Peyer's patch (tissue), 4 donors: ENCODE measurements around the gene MSH4.

ENCODE experiments used
- POLR2A ChIP-seq, 2 donors: fragments of 450-650 bp; IDR thresholded peaks; one replicate each; pipeline ENCODE4 v1.5.1; 2017; ENCODE audit warnings: antibody characterized with exemption in 2 of 2, mild to moderate bottlenecking in 2 of 2, moderate library complexity in 2 of 2
- TF ChIP-seq, protein P1 (sequence below), 6 experiments: fragments of 450-650 bp in 4 of 6; fragments of 200-600 bp in 2 of 6; sonication (generic) in 1 of 6; IDR thresholded peaks; one replicate each; pipeline ENCODE4 v1.5.1; 2017 to 2019; ENCODE audit warnings: antibody characterized with exemption in 6 of 6, mild to moderate bottlenecking in 3 of 6, moderate library complexity in 1 of 6

GRCh38 chr1:75794382-75794781 is 2.3 kb upstream of the MSH4 start:
- TF ChIP-seq, protein P1, sequence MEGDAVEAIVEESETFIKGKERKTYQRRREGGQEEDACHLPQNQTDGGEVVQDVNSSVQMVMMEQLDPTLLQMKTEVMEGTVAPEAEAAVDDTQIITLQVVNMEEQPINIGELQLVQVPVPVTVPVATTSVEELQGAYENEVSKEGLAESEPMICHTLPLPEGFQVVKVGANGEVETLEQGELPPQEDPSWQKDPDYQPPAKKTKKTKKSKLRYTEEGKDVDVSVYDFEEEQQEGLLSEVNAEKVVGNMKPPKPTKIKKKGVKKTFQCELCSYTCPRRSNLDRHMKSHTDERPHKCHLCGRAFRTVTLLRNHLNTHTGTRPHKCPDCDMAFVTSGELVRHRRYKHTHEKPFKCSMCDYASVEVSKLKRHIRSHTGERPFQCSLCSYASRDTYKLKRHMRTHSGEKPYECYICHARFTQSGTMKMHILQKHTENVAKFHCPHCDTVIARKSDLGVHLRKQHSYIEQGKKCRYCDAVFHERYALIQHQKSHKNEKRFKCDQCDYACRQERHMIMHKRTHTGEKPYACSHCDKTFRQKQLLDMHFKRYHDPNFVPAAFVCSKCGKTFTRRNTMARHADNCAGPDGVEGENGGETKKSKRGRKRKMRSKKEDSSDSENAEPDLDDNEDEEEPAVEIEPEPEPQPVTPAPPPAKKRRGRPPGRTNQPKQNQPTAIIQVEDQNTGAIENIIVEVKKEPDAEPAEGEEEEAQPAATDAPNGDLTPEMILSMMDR (IDR thresholded peaks at IDR 0.05) = no peak
- TF ChIP-seq POLR2A (IDR thresholded peaks at IDR 0.05) = no peak
